BJ (cell line): ENCODE data around the gene NLRC3. TPM values are rescaled to one million over a fixed set of nuclear protein-coding genes. Genes with fewer than 3 reads are reported as not detected.

Source experiments
- CTCF ChIA-PET: fragments of 350-600 bp; formaldehyde crosslinking; extraction: SDS; loops from one replicate; lab custom pipeline; 2021; ENCODE audit warnings: antibody characterized with exemption, inconsistent platforms; lab: Yijun Ruan, JAX
- POLR2A ChIA-PET: fragments of 300-600 bp; sonication (Branson Sonifier 250); formaldehyde crosslinking; extraction: SDS; loops from one replicate; lab custom pipeline; 2021; ENCODE audit warnings: antibody characterized with exemption; lab: Charles Lee
- DNase-seq: peaks from one replicate; pipeline ENCODE4 v3.0.0-alpha.2; 2011; ENCODE audit warnings: low read depth
- H3K27me3 ChIP-seq: 2 replicates; pipeline ENCODE4 v1.6.0; 2011; ENCODE audit warnings: low read length; ENCODE audit not compliant: control insufficient read depth, insufficient read depth
- H3K36me3 ChIP-seq: 2 replicates; pipeline ENCODE4 v1.5.1; 2011; ENCODE audit warnings: low read length; ENCODE audit not compliant: control insufficient read depth, insufficient read depth
- H3K4me3 ChIP-seq: 2 replicates; pipeline ENCODE4 v1.5.1; 2011; ENCODE audit warnings: low read depth, mild to moderate bottlenecking, control low read depth, low read length
- polyA plus RNA-seq: library from polyadenylated mRNA; depleted of rRNA; stranded (reverse); fragments of >200 nt; gene quantifications from 2 replicates; pipeline ENCODE4 v1.2.3, GENCODE V29; 2011
- TF ChIP-seq, protein P1 (sequence below): IDR thresholded peaks from 2 replicates; pipeline ENCODE4 v1.5.1; 2011; ENCODE audit warnings: low read depth, mild to moderate bottlenecking, control low read depth, inconsistent platforms, low read length, moderate library complexity; ENCODE audit not compliant: insufficient read depth

The NLRC3 gene
- polyA plus RNA-seq, 1 experiment, result not detected

DNA sequence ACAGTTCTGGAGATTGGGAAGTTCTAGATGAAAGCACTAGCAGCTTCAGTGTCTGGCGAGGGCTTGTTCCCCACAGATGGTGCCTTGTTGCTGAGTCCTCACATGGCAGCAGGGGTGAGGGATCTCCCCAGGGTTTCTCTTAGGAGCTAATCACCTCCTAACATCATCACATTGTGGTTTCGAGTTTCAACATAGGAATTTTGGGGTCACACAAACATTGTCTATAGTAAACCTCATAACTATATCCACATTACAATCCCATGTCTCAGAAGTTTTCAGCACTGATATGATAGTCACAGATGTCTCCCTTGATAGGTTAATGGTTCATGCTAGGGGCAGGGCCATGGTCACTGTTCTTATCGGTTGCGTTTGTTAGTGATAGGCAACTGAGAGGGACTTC lies 62.6 kb downstream of the NLRC3 start:
- no peaks in the 10 kb centered on the region for H3K27me3 ChIP-seq
- no peak for DNase-seq
- TF ChIP-seq, protein P1, sequence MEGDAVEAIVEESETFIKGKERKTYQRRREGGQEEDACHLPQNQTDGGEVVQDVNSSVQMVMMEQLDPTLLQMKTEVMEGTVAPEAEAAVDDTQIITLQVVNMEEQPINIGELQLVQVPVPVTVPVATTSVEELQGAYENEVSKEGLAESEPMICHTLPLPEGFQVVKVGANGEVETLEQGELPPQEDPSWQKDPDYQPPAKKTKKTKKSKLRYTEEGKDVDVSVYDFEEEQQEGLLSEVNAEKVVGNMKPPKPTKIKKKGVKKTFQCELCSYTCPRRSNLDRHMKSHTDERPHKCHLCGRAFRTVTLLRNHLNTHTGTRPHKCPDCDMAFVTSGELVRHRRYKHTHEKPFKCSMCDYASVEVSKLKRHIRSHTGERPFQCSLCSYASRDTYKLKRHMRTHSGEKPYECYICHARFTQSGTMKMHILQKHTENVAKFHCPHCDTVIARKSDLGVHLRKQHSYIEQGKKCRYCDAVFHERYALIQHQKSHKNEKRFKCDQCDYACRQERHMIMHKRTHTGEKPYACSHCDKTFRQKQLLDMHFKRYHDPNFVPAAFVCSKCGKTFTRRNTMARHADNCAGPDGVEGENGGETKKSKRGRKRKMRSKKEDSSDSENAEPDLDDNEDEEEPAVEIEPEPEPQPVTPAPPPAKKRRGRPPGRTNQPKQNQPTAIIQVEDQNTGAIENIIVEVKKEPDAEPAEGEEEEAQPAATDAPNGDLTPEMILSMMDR, result no peak
- ChIA-PET POLR2A (no interaction called here), CTCF (interaction anchor here (1.1 to 1.2 kb wide), 2 partner anchors 10 to 13 kb away, joined by 3 to 5 read pairs; no protein-coding TSS in a partner anchor)
- peaks cover 11% of the 10 kb centered on the region for H3K36me3 ChIP-seq
- no peak overlapping the region for H3K4me3 ChIP-seq

DNA sequence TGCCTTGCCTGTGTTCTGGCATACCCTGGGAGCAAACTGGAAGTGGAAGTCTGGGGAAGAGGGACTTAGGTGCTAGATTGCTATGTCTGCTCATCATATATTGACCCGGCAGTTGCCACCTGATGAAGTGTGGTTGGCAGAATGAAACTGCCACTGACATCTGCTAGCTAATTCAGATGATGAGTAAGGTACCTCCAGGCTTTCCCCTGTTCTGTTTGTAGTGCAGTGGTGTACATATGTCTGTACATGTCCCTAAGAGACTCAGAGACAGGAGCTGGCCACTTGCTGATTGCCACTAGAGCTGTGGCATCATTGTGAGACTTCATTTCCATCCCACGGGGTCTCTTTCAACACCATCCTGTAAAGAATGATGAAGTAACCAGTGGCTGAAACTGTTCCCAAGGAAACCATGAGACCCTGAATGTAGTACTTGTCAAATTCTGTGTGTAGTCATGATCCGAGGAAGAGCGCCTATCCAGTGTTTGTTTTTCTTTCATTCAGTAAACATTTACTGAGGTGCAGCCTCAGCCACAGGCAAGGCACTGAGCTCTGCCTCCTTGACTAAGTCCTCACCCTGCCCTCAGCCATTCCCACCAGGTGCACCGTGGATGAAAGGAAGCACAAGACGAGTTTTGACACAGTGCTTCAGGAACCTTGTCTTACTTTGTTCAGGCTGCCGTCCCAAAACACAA lies 63.2 kb downstream of the NLRC3 start:
- DNase-seq, result no peak
- no peak overlapping the region for H3K4me3 ChIP-seq
- POLR2A ChIA-PET, result no interaction called here
- TF ChIP-seq, protein P1, result no peak
- CTCF ChIA-PET, result interaction anchor here (1.1 to 1.2 kb wide), 2 partner anchors 11 to 12 kb away, joined by 3 to 5 read pairs; no protein-coding TSS in a partner anchor
- H3K27me3 ChIP-seq, result no peaks in the 10 kb centered on the region
- peaks cover 14% of the 10 kb centered on the region for H3K36me3 ChIP-seq

DNA sequence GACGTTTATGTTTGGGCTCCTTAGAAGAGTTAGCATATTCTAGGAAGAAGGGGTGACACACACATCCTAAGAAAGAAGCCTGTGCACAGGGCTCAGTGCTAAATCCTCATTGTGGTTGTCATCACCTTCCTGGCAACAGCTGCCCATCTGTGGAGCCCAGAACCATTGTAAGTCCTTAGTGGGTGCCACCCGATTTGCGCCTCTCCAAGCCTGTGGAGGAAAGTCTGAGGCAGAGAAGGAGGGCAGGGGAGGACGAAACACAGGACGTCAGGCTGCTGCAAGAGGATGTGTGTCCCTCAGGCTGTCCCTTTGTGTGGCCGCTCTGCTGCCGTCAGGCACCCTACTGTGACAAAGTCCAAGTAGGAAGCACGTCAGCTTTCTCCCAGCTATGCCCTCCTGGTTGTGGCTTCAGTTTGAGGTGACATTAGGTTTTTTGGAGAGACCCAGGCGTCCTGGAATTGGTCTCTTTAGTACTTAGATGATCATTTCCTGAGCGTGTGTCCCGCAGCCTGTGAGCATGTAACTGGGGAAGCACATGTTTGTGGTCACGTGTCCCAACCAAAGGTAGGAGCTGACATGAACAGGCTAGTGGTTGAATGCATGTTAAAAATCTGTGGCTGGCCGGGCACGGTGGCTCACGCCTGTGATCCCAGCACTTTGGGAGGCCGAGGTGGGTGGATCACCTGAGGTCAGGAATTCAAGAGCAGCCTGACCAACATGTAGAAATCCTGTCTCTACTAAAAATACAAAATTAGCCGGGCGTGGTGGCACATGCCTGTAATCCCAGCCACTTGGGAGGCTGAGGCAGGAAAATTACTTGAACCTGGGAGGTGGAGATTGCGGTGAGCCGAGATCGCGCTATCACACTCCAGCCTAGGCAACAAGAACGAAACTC lies 65.7 kb downstream of the NLRC3 start:
- H3K4me3 ChIP-seq, result no peak overlapping the region
- TF ChIP-seq, protein P1, result no peak
- POLR2A ChIA-PET, result no interaction called here
- DNase-seq, result no peak
- peaks cover 21% of the 10 kb centered on the region for H3K36me3 ChIP-seq
- H3K27me3 ChIP-seq, result no peaks in the 10 kb centered on the region
- CTCF ChIA-PET, result interaction anchor here (0.6 kb wide), 1 partner anchor 15 kb away, joined by 4 read pairs; no protein-coding TSS in a partner anchor

DNA sequence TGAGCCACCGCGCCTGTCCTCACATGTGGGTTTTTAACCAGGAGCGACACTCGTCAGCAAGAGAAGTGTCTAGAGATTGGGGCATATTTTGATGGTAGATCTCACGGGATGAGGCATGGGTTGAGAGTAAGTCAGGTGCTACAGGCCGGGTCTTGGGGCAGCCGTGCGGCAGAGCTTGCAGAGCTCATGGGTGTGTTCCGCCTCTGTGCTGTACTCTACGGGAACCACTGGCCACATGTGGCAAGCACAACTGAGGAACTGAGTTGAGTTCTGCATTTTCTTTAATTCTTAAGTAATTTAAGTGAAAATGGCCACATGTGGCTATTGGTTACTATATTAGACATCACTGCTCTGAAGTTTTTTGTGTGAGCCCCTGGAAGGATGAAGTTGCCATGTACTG lies 66.8 kb downstream of the NLRC3 start:
- Histone ChIP-seq H3K27me3 (no peaks in the 10 kb centered on the region), H3K36me3 (peaks cover 22% of the 10 kb centered on the region), H3K4me3 (no peak overlapping the region)
- ChIA-PET CTCF (no interaction called here), POLR2A (no interaction called here)
- TF ChIP-seq, protein P1, result no peak
- DNase-seq, result no peak

DNA sequence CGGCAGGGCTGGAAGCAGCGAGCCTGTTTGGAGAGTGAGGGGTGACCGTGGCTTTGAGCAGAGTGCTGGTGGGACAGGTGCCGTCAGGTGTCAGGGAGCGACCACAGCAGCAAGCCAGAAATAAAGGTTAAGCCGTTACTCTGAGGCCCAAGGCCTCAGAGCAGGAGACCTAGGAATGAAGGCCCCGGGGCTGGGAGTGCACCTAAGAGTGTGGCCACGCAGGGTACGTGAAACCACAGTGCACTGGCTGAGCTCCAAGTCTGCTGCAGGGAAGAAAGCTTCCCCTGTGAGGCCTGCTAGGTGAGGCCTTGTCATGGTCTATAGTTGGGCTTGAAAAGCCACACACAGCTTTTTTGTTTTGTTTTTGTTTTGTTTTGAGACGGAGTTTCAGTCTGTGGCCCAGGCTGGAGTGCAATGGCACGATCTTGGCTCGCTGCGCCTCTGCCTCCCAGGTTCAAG lies 67.7 kb downstream of the NLRC3 start:
- ChIA-PET CTCF (interaction anchor here (0.6 kb wide), 1 partner anchor 56 kb away, joined by 3 read pairs; no protein-coding TSS in a partner anchor), POLR2A (no interaction called here)
- Histone ChIP-seq H3K36me3 (peaks cover 24% of the 10 kb centered on the region), H3K4me3 (no peak overlapping the region), H3K27me3 (no peaks in the 10 kb centered on the region)
- TF ChIP-seq, protein P1, result no peak
- no peak for DNase-seq
